GM18507 (cell line): ENCODE measurements around the gene VIPR2.
"Not testable (repeated sequence)": the region's sequence is repeated elsewhere in the genome, so short reads cannot be mapped to it uniquely, and the experiment has no call there.

Source experiments
- DNase-seq: peaks from one replicate; pipeline ENCODE4 v3.0.0; 2011; ENCODE audit warnings: low read depth; ENCODE audit not compliant: insufficient read length; ENCODE audit errors: extremely low spot score
- FAIRE-seq: peaks from 2 replicates; lab custom pipeline; 2011; peaks lifted over from hg19 to GRCh38; lab: Jason Lieb, UNC

The VIPR2 gene

GRCh38 chr7:159096736-159097581 lies 47.7 kb downstream of the VIPR2 start:
- DNase-seq (no peak), FAIRE-seq (no peak)

DNA sequence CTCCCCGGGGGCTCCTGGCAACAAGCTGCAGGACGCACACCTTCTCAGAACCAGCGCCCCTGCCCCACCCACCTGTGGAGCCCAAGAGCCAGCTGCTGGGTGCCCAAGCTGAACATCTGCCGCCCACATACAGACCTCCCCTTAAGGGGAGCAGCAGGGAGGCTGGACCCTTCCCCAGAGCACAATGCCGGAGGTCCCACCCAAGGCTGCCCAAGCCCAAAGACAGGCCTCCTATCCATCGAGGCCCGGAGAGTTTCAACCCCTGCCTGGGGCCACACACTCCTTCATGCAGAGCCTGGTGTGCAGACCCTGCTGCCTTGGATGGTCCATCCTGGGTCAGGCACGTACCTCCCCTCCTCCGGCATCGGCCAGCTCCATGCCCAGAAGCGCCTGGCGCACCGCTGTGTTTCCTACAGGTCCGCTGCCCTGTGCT lies 48.7 kb downstream of the VIPR2 start:
- no peak for FAIRE-seq
- no peak for DNase-seq

DNA sequence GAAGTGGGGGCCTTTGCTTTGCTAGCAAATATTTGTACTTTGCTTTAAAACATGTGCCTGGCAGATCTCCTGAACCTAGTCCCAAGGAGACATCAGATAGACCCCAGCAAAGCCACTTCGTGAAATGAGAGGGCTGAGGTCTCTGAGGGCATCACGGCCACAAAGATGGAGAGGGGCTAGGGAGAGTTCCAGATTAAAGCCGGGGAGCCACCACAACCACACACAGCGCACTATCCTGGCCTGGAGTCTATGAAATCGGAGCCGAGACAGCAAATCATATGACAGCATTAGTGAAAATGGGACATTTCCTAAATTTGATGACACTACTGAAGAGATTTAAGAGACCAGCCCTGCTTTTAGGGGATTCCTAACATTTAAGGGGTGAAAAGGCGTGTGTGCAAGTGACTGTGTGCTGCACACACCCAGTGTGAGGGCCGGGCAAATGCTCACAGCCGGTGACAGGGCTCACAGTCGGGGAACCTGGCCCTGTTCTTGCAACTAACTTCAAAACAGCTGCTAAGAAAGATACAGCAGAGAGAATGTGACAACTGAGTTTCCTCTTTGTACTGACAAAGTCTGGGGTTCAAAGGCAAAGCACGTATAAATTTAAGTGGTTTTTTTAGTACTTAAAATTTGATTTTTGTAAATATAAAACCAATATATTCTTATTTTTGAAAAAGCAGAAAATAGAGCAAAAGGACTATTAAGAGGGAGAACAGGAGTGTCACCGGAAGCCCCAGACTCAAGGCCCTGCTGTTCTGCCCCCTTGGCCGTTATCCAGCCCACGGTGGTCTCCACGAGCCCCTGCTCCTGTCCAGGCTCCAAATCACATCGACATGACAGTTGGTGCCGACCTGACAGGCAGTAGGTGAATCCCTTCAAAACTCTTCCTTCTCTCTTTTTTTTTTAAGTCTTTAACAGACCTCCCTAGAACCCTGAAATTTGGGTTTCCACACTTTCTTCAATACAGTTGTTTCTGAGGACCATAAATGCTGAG lies 49.5 kb downstream of the VIPR2 start:
- FAIRE-seq (no peak), DNase-seq (no peak)

DNA sequence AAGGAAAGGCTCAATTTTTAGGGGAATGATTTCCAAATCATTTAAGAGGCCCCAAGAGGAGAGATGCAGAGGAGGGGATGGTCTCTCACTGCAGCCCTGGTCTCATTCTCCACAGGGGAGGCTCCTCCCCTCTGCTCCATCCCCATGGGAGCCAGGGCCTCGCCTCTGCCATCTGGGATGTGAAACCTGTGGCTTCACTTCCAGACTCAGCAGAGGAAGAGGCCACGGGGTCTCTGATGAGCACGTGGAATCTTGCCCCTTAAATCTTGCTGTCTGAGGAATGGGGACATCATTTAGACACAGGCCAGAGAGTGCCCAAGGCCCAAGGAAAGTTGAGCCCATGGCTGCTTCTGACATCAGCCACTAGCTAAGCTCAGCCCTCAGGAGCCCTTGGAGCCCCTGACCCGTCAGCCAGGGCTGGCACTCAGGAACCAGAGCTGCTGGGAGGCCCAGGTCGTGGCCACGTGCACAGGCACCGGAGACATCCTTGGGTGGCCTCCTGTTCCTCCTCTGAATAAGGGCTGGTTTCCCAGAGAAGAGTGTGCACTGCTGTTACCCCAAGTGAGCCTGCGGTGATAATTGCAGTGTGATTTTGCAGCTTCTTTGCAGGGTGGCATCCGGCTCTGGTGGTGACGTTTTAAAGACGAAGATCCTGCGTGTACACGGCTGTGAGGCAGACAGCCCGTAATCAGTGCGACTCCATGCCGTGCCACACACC lies 50.5 kb downstream of the VIPR2 start:
- FAIRE-seq = no peak
- DNase-seq = no peak

DNA sequence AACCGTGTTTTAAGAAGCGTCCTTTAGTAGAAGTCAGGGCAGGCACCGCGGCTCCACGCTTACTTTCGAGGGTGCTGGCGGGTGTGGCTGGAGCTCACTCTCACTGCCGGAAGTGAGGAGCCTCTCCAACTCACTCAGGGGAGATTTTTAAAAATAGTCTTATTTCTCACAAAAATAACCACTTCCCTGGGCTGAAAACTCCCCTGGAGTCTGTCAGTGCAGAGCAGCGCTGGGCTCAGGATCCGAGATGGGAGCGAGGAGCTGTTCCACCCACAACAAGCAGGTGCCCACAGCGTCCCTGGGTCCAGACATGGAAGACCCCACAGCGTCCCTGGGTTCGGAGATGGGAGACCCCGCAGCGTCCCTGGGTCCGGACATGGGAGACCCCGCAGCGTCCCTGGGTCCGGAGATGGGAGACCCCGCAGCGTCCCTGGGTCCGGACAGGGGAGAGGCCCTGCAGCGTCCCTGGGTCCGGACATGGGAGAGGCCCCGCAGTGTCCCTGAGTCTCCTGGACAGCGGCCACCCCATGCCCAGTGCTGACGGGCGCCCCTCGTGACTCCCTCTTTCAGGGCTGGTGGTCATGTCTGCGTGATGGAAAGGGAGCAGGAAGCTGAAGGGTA lies 51.2 kb downstream of the VIPR2 start:
- DNase-seq = no peak

DNA sequence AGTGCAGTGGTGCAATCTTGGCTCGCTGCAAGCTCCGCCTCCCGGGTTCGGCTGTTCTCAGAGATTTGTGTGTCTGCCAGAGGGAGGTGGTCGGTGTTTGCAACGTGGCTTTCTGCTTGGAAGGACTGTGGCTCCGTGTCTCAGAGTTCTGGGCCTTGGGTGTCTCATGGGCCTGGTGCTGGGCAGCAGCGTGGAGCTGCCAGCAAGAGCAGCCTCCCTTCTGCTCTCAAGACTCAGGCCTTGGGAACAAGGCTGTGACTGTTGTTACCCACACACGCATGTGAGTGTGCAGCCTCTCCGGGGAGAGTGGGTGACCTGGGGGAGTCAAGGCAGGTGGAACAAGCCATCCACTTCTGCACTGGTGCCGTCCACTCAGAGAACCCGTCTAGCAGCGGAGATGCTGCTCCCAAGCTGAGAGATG lies 52.0 kb downstream of the VIPR2 start:
- DNase-seq (no peak), FAIRE-seq (no peak)

More for the DNA sequence above, 51.2 kb downstream of the VIPR2 start:
- no peak for FAIRE-seq

DNA sequence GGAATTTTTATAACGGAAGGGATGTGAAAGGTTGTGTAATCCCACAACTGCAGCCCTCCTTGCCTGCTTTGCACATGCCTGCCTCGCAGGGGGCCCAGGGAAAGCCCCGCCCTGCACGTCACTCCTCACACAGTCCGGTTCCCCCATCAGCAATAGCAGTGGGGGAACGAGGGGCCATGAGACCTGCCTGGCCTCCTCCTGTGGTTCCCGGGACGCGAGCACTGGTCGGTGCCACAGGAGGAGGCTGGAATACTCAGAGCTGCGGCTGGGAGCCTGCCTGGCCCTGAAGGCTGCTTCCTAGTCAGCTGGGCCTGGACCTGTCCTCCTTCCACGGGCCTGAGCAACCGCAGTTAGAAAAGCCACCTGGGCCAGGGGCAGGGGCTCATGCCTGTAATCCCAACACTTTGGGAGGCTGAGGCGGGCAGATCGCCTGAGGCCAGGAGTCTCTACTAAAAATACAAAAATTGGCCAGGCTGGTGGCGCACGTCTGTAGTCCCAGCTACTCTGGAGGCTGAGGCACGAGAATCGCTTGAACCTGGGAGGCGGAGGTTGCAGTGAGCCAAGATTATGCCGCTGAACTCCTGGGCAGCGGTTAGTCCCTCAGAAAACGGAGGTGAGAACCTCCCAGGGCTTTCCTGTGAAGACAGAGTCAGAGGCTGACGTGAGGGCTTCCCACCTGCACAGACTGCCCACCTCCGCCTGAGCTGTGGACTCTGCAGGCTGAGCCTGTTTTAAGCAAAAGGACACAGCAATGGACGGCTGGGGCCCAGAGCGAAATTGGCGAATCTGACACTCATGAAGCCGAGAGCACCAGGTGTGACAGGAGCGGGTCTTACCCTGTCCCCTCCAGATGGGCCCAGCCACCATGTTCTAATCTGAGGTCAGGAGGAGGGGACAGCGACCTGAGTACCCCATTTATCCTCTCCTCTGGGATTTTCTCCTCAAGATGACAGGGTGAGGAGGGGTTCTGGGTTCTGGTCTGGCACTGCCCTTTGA lies 52.9 kb downstream of the VIPR2 start:
- no peak for FAIRE-seq

GRCh38 chr7:159091041-159091440 lies 53.6 kb downstream of the VIPR2 start:
- DNase-seq (no peak), FAIRE-seq (no peak)

More for the DNA sequence above, 52.9 kb downstream of the VIPR2 start:
- DNase-seq = no peak

DNA sequence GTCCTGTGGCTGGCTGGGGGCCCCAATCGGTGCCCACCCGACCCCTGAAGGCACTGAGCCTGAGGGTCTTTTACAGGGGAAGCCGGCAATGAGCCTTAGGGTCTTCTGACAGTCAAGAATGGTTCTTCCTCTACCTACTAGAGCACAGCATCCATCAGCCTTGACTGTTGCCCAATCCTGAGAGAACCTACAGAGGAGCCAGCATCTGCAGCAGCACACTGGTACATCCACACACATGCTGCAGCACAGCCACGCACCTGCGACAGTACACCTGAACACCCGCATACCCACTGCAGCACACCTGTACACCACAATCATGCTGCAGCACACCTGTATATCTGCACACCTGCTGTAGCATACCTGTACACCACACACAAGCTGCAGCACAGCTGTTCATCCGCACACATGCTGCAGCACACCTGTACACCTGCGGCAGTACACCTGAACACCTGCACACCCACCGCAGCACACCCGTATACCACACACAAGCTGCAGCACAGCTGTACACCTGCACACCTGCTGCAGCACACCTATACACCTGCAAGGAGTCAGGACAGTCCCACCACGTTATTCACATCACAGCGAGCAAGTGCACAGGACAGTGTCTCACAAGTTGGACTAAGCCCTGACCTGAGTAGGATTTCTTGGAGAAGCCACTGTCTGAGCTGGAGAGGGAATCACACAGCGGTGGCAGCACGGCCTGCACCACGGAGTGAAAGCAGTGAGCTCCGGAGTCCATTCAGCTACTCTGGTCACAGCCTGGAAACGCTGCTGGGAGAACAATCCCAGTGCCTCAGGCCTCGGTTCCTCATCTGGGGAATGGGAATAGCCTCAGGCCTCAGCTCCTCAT lies 56.4 kb downstream of the VIPR2 start:
- DNase-seq = no peak
- FAIRE-seq = no peak

- no peak for FAIRE-seq
- no peak for DNase-seq
Observed at GRCh38 chr7:159086301-159086925, 58.3 kb downstream of the VIPR2 start.

- DNase-seq (no peak), FAIRE-seq (no peak)
Observed at GRCh38 chr7:159084069-159084801, 60.4 kb downstream of the VIPR2 start.

- no peak for DNase-seq
- no peak for FAIRE-seq
Observed at GRCh38 chr7:159083698-159084068, 61.0 kb downstream of the VIPR2 start.

DNA sequence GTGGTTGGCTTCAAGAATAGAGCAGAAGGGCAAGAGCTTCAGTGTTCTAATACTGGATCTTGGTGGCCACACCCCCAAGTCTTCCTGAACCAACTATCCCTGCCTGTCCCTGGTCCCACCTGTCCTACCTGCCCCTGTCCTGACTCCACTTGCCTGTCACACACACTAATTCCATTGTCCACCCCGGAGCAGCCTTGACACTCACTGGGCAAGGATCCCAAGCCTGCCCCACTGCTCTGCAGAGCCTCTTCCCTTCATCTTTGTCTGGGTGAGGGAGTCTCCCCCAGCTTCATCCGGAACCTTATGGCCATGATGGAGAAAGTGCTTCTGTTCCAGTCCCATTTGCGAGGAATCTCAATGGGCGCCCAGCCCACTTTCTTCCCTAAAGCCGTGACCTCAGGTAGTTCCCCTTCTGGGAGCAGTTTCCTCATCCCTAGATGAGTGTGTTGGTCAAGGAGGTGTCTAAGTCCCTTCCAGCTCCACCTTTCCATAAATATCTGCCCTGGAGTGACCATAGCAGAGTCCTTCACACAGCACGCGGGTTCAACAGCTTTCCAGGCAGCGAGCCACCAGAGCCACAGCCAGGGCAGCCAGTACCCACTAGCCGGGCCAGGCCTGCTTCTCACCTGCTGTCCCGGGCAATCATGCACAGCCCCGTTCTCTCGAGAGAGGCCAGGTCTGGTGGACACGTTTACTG lies 61.5 kb downstream of the VIPR2 start:
- FAIRE-seq (no peak), DNase-seq (no peak)

DNA sequence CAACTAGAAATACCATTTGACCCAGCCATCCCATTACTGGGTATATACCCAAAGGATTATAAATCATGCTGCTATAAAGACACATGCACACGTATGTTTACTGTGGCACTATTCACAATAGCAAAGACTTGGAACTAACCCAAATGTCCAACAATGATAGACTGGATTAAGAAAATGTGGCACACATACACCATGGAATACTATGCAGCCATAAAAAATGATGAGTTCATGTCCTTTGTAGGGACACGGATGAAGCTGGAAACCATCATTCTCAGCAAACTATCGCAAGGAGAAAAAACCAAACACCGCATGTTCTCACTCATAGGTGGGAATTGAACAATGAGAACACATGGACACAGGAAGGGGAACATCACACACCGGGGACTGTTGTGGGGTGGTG lies 62.6 kb downstream of the VIPR2 start:
- FAIRE-seq, DNase-seq: not testable (repeated sequence)

DNA sequence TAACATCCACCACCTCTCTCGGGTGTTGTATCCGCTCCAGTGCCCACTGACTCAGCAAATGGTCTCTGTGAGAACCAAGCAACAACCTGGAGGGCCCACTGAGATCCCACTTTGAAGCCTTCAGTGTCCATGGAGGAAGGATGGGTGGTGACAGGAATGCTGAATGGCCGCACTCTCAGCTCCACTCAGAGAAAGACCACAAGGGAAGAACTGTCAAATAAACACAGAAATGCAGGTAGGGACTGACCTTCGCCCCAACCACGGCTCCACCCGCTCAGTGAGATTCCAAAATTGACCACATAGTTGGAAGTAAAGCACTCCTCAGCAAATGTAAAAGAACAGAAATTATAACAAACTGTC lies 65.8 kb downstream of the VIPR2 start:
- FAIRE-seq = no peak
- DNase-seq = no peak
